Posterior vena cava (tissue), 2 donors: Measurements from ENCODE around the gene TNXB. TPM values are rescaled to one million over a fixed set of nuclear protein-coding genes. Genes with fewer than 3 reads are reported as not detected.
"Not testable (repeated sequence)": the region's sequence is repeated elsewhere in the genome, so short reads cannot be mapped to it uniquely, and the experiment has no call there.

ENCODE experiments used
- DNase-seq: peaks from one replicate; pipeline ENCODE4 v3.0.0-alpha.2; 2020; ENCODE audit warnings: low spot score
- intact Hi-C, 2 donors: fragments of 100-400 bp; cut with DNase I; formaldehyde crosslinking; loops; one replicate each; pipeline versions ENCODE4 v1.14.1 to v1.14.2; 2022 to 2023
- total RNA-seq, 2 donors: library from RNA; stranded (reverse); fragmentation: NEBNext Ultra II Directional; extraction: Animal tissue kit (Norgen Biotek cat#: 25700); gene quantifications; one replicate each; pipeline ENCODE4 v1.2.1, GENCODE V29; 2021
- donor health status: DM: yes; HTN: yes; CAD: no.
- donor health status: DM: yes; HTN: yes; CAD: no.

The TNXB gene
- total RNA-seq, 2 donors from 2014 or later: 189 to 407 TPM

DNA sequence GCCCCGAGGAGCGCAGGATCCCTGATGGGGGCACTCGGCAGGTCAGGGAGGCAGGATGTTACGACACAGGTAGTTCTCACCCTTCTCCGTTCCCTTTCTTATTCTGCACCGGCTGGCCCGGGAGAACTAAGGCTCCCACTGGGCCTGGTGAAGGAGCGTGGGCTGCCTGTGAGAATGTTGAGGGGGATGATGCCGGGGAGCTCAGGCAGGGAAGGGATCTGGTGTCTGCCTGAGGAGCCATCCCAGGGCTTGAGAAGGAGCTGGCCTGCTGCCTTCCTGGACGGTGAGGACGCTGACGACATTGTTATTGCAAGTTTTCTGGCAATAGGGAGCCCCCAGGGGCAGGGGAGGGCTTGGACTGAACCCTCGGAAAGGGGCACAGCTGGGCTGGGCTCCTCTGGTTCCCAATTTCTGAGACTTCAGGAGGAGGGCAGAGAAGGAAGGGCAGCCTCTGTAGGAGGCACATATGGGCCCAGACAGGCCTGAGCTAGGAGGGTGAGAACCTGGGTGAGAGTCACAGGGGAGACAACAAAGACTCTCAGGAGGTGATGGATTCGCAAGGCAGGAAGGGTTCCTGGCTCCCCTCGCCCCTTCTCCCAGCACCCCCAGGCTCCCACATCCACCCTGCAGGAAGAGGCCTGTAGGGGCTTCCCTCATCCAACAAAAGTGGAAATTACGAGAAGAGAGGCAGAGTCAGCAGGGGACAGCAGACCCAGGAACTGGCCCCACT is 38.2 kb downstream of the TNXB start:
- intact Hi-C loops: no loop called here
- DNase-seq: peak; percentile 92

GRCh38 chr6:32069878-32070515 is 39.1 kb downstream of the TNXB start:
- intact Hi-C loops: no loop called here
- DNase-seq: no peak

DNA sequence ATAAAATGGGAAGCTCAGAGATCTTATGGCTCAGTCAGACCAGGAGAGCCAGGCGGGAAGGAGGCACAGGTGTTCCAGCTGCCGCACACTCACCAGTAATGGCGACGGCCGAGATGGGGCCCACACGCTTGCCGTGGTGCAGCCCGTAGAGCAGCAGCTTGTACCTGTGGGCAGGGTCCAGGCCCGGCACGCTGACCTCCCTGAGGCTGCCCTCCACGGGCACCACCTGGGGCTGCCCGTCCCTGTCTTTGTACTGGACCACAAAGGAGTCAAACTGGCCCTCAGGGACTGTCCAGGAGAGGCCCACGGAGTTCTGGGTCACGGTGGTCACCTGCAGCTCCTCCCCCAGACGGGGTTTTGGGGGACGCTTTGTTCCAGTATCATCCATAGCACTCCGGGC is 39.7 kb downstream of the TNXB start:
- intact Hi-C loops: no loop called here
- DNase-seq: no peak

- intact Hi-C loops: no loop called here
- DNase-seq: no peak
These were observed 40.3 kb downstream of the TNXB start for GRCh38 chr6:32068867-32069266.

GRCh38 chr6:32068315-32068714 is 40.8 kb downstream of the TNXB start:
- DNase-seq, intact Hi-C loops: not testable (repeated sequence)

- intact Hi-C loops, DNase-seq: not testable (repeated sequence)
These were observed 41.6 kb downstream of the TNXB start for GRCh38 chr6:32067521-32067920.

GRCh38 chr6:32064706-32065105 is 44.4 kb downstream of the TNXB start:
- intact Hi-C loops: no loop called here

GRCh38 chr6:32060966-32061655 is 48.0 kb downstream of the TNXB start:
- no peak for DNase-seq
- intact Hi-C loops: no loop called here

More at GRCh38 chr6:32064706-32065105, 44.4 kb downstream of the TNXB start:
- no peak for DNase-seq

GRCh38 chr6:32058511-32058963 is 50.6 kb downstream of the TNXB start:
- intact Hi-C loops: no loop called here
- DNase-seq: no peak

DNA sequence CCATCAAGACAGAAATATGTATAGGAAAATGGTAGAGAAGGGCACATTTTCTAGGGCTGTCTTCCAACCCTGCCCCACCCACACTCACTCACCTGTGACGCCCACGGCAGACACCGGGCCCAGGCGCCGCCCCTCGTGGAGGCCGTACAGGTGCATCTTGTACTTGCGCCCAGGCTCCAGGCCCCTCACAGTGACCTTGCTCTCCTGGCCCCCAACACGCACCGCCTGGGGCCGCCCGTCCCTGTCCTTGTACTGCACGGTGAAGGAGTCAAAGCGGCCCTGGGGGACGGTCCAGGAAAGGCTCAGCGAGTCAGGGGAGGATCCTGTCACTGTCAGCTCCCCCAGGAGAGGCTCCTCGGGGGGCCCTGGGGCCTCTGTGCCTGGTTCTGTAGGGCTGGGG is 51.2 kb downstream of the TNXB start:
- DNase-seq: no peak
- intact Hi-C loops: no loop called here

DNA sequence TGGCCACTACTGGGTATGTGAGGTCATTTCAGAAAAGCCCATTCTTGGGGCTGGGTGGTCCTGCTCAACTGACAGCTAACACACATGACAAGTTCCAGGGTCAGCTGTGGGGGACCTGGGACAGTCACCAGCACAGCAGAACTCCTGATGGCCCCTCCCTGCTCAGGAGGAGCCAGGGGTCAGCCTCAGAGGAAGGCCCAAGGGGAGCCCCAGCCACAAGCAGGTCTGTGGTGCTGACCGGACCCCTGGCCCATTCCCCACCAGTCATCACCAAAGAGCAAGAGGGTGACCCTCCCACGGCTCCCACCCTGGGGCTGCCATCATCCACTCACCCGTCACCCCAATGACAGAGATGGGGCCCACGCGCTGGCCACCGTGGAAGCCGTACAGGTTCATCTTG is 52.9 kb downstream of the TNXB start:
- intact Hi-C loops: no loop called here
- DNase-seq: no peak

DNA sequence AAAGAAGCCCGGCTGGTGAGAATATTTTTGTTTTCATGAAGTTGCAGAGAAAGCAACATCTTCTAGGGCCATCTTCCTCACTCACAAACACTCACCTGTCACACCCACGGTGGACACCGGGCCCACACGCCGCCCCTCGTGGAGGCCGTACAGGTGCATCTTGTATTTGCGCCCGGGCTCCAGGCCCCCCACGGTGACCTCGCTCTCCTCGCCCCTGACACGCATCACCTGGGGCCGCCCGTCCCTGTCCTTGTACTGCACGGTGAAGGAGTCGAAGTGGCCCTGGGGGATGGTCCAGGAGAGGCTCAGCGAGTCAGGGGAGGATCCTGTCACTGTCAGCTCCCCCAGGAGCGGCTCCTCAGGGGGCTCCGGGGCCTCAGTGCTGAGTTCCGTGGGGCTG is 53.4 kb downstream of the TNXB start:
- DNase-seq, intact Hi-C loops: not testable (repeated sequence)

- DNase-seq, intact Hi-C loops: not testable (repeated sequence)
These were observed 55.8 kb downstream of the TNXB start for GRCh38 chr6:32053314-32053713.

- DNase-seq, intact Hi-C loops: not testable (repeated sequence)
These were observed 56.5 kb downstream of the TNXB start for GRCh38 chr6:32052626-32053025.

- intact Hi-C loops: no loop called here
- DNase-seq: no peak
These were observed 58.6 kb downstream of the TNXB start for GRCh38 chr6:32050562-32050961.

DNA sequence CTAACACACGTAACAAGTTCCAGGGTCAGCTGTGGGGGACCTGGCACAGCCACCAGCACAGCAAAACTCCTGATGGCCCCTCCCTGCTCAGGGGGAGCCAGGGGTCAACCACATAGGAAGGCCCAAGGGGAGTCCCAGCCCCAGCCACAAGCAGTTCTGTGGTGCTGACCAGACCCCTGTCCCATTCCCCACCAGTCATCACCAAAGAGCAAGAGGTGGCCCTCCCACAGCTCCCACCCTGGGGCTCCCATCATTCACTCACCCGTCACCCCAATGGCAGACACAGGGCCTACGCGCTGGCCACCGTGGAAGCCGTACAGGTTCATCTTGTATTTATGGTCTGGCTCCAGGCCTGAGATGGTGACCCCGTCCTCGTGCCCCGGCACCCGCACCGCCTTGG is 59.4 kb downstream of the TNXB start:
- DNase-seq, intact Hi-C loops: not testable (repeated sequence)

DNA sequence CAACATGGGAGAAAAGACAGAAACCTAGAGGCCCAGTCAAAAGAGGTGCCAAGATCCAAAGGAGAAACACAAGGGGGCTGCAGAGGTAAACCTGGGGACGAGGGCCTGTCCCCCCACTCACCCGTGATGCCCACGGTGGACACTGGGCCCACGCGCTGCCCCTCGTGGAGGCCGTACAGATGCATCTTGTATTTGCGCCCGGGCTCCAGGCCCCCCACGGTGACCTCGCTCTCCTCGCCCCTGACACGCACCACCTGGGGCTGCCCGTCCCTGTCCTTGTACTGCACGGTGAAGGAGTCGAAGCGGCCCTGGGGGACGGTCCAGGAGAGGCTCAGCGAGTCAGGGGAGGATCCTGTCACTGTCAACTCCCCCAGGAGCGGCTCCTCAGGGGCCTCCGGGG is 60.0 kb downstream of the TNXB start:
- DNase-seq, intact Hi-C loops: not testable (repeated sequence)

DNA sequence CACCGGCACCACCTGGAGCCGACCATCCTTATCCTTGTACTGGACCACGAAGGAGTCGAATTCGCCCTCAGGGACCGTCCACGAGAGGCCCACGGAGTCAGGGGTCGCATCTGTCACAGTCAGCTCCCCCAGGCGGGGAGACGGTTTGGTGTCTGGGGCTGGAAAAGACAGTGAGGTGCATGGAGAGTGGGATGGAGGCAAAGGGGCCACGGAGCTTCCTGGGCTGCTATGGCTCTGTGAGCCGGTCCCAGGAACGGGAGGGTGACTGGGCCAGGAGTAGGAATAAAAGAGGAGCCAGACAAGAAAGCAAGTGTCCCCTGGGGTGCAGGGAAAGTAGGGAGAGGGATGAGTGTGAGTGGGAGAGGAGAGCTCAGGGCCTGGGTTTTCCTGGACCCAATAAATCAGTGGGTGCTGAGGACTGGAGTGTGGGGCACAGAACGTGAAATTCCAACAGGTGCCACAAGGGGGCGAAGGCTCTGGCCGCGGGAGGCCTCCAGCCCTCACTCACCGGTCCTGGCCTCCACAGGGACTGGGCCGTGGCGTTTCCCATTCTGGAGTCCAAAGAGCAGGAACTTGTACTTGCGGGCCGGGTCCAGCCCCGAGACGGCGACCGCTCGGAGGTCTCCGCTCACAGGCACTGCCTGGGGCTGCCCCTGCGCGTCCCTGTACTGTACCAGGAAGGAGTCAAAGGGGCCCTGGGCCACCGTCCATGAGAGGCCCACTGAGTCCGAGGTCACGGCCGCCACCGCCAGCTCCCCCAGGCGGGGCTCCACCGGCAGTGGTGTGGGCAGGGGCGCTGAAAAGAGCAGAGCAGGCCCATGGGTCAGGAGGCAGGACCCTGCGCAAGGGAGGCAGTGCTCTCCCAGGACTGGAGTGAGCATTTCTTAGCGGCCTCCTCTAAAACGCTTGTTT is 61.0 kb downstream of the TNXB start:
- intact Hi-C loops: no loop called here
- DNase-seq: peak; percentile 91

DNA sequence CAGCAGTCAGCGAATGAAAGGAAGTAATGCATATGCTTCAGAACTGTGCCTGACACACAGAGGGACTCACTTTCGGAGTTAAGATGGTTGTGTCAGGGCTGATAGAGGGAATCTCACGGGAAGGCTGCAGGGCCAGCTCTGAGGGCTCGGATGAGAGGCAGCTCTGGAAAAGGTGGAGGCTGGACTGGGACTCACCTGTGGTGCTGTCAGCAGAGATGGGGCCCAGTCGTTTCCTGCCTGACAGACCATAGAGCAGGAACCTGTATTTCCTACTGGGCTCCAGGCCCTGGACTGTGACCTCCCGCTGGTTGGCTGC is 61.6 kb downstream of the TNXB start:
- intact Hi-C loops: no loop called here
- DNase-seq: no peak
